WTC11 (cell line): ENCODE results near the gene RBM15. TPM values are rescaled to one million over a fixed set of nuclear protein-coding genes. Genes with fewer than 3 reads are reported as not detected.

ENCODE experiments used
- ATAC-seq: fragments of 200-7000 bp; cut with Tn5 transposase; 2 replicates; pipeline ENCODE4 v1.10.0; 2021; ENCODE audit warnings: mild to moderate bottlenecking, moderate library complexity
- CTCF ChIA-PET: fragments of 300-600 bp; sonication (Branson Sonifier 250); formaldehyde crosslinking; loops from one replicate; lab custom pipeline; 2021; ENCODE audit warnings: antibody characterized with exemption; lab: Charles Lee
- POLR2A ChIA-PET: fragments of 350-600 bp; sonication (Branson Sonifier 250); formaldehyde crosslinking; loops from one replicate; lab custom pipeline; 2021; ENCODE audit warnings: antibody characterized with exemption; lab: Charles Lee
- DNase-seq: peaks from one replicate; pipeline ENCODE4 v3.0.0; 2021; ENCODE audit warnings: low spot score
- H3K27ac Mint-ChIP-seq: 2 replicates; pipeline ENCODE4 v1.8.0; 2021; ENCODE audit warnings: mixed read lengths
- H3K27me3 Mint-ChIP-seq: 2 replicates; pipeline ENCODE4 v1.8.0; 2021; ENCODE audit warnings: low read depth, mild to moderate bottlenecking, moderate library complexity, mixed read lengths
- H3K36me3 Mint-ChIP-seq: 2 replicates; pipeline ENCODE4 v1.8.0; 2021; ENCODE audit warnings: mixed read lengths
- H3K4me1 Mint-ChIP-seq: 2 replicates; pipeline ENCODE4 v1.8.0; 2022; ENCODE audit warnings: mixed read lengths
- H3K4me3 Mint-ChIP-seq: 2 replicates; pipeline ENCODE4 v1.8.0; 2021; ENCODE audit warnings: mild to moderate bottlenecking, moderate library complexity, mixed read lengths
- H3K9me3 Mint-ChIP-seq: 2 replicates; pipeline ENCODE4 v1.8.0; 2021; ENCODE audit warnings: mixed read lengths
- ATF1 ChIP-seq: sonication (generic); formaldehyde crosslinking; IDR thresholded peaks from 2 replicates; pipeline ENCODE4 v1.8.1; 2023; ENCODE audit warnings: mild to moderate bottlenecking, moderate library complexity, missing genetic modification reagents
- CBFB ChIP-seq: sonication (generic); formaldehyde crosslinking; IDR thresholded peaks from 2 replicates; pipeline ENCODE4 v1.8.1; 2022; ENCODE audit warnings: mild to moderate bottlenecking, low read depth, missing genetic modification reagents
- CREM ChIP-seq: sonication (generic); formaldehyde crosslinking; IDR thresholded peaks from 2 replicates; pipeline ENCODE4 v1.8.1; 2022; ENCODE audit warnings: mild to moderate bottlenecking, missing genetic modification reagents, moderate library complexity
- E2F5 ChIP-seq: sonication (generic); formaldehyde crosslinking; IDR thresholded peaks from 2 replicates; pipeline ENCODE4 v1.8.1; 2022; ENCODE audit warnings: mild to moderate bottlenecking, moderate library complexity, missing genetic modification reagents
- MAX ChIP-seq: sonication (generic); formaldehyde crosslinking; IDR thresholded peaks from 2 replicates; pipeline ENCODE4 v1.8.0; 2022; ENCODE audit warnings: mild to moderate bottlenecking, missing genetic modification reagents
- NFATC4 ChIP-seq: fragments of 250-450 bp; sonication (Bioruptor Pico); IDR thresholded peaks from 2 replicates; pipeline ENCODE4 v1.9.0; 2021; ENCODE audit warnings: mild to moderate bottlenecking
- NFYB ChIP-seq: sonication (generic); formaldehyde crosslinking; conservative IDR thresholded peaks from 2 replicates; pipeline ENCODE4 v1.8.0; 2022; ENCODE audit warnings: low read depth, missing genetic modification reagents
- RORB ChIP-seq: fragments of 250-450 bp; sonication (Bioruptor Pico); IDR thresholded peaks from 2 replicates; pipeline ENCODE4 v1.9.0; 2021; ENCODE audit warnings: mild to moderate bottlenecking
- TP53 ChIP-seq: sonication (generic); formaldehyde crosslinking; IDR thresholded peaks from 2 replicates; pipeline ENCODE4 v1.8.1; 2023; ENCODE audit warnings: mild to moderate bottlenecking, missing genetic modification reagents
- ZNF138 ChIP-seq: sonication (generic); formaldehyde crosslinking; conservative IDR thresholded peaks from 2 replicates; pipeline ENCODE4 v1.8.1; 2022; ENCODE audit warnings: mild to moderate bottlenecking, moderate library complexity, missing genetic modification reagents
- ZNF317 ChIP-seq: sonication (generic); formaldehyde crosslinking; IDR thresholded peaks from 2 replicates; pipeline ENCODE4 v1.8.1; 2023; ENCODE audit warnings: low read depth, mild to moderate bottlenecking, moderate library complexity, missing genetic modification reagents, borderline replicate concordance
- ZNF396 ChIP-seq: fragments of 250-450 bp; sonication (Bioruptor Pico); IDR thresholded peaks from 2 replicates; pipeline ENCODE4 v1.8.0; 2021; ENCODE audit warnings: mild to moderate bottlenecking, moderate library complexity, borderline replicate concordance
- ZNF416 ChIP-seq: fragments of 250-450 bp; sonication (Bioruptor Pico); IDR thresholded peaks from 2 replicates; pipeline ENCODE4 v1.9.0; 2021; ENCODE audit warnings: mild to moderate bottlenecking, inconsistent platforms
- ZSCAN18 ChIP-seq: fragments of 250-450 bp; sonication (Bioruptor Pico); IDR thresholded peaks from 2 replicates; pipeline ENCODE4 v2.1.2; 2022; ENCODE audit warnings: mild to moderate bottlenecking, moderate library complexity
- total RNA-seq: library from RNA; stranded (reverse); gene quantifications from 3 replicates; pipeline ENCODE4 v1.2.3, GENCODE V29; 2021
- TF ChIP-seq, protein P1 (sequence below): fragments of 250-450 bp; sonication (Bioruptor Pico); IDR thresholded peaks from 2 replicates; pipeline ENCODE4 v1.9.0; 2021; ENCODE audit warnings: mild to moderate bottlenecking, borderline replicate concordance
- TF ChIP-seq, protein P2 (sequence below): sonication (generic); formaldehyde crosslinking; IDR thresholded peaks from 2 replicates; pipeline ENCODE4 v1.8.1; 2023; ENCODE audit warnings: mild to moderate bottlenecking, missing genetic modification reagents
- TF ChIP-seq, protein P3 (sequence below): fragments of 250-450 bp; sonication (Bioruptor Pico); conservative IDR thresholded peaks from 2 replicates; pipeline ENCODE4 v1.9.0; 2021; ENCODE audit warnings: mild to moderate bottlenecking
- TF ChIP-seq, protein P4 (sequence below): sonication (generic); formaldehyde crosslinking; IDR thresholded peaks from 2 replicates; pipeline ENCODE4 v1.8.1; 2022; ENCODE audit warnings: missing genetic modification reagents, borderline replicate concordance
- TF ChIP-seq, protein P5 (sequence below): sonication (generic); formaldehyde crosslinking; IDR thresholded peaks from 2 replicates; pipeline ENCODE4 v1.8.0; 2022; ENCODE audit warnings: missing genetic modification reagents

RBM15 gene
- total RNA-seq, 1 experiment from 2014 or later = 50.6 TPM

DNA sequence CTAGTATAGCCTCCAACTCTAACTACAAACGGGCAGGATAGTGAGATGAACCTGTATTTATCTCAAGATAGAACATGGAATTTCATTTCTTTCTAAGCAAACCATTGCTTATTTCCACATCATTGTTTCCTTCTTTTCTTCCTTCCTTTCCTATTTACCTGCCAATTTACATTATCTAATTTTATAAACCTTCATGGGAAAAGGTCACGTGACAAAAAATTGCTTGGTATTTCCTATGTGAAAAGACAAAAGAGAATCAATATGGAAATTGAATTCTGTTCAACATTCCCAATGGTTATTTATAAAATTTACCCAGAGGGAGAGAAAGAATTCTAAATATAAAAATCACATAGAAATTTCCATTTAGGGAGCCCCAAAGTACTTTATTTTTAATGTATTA, 22.4 kb upstream of the RBM15 start (continued):
- TF ChIP-seq, protein P1, sequence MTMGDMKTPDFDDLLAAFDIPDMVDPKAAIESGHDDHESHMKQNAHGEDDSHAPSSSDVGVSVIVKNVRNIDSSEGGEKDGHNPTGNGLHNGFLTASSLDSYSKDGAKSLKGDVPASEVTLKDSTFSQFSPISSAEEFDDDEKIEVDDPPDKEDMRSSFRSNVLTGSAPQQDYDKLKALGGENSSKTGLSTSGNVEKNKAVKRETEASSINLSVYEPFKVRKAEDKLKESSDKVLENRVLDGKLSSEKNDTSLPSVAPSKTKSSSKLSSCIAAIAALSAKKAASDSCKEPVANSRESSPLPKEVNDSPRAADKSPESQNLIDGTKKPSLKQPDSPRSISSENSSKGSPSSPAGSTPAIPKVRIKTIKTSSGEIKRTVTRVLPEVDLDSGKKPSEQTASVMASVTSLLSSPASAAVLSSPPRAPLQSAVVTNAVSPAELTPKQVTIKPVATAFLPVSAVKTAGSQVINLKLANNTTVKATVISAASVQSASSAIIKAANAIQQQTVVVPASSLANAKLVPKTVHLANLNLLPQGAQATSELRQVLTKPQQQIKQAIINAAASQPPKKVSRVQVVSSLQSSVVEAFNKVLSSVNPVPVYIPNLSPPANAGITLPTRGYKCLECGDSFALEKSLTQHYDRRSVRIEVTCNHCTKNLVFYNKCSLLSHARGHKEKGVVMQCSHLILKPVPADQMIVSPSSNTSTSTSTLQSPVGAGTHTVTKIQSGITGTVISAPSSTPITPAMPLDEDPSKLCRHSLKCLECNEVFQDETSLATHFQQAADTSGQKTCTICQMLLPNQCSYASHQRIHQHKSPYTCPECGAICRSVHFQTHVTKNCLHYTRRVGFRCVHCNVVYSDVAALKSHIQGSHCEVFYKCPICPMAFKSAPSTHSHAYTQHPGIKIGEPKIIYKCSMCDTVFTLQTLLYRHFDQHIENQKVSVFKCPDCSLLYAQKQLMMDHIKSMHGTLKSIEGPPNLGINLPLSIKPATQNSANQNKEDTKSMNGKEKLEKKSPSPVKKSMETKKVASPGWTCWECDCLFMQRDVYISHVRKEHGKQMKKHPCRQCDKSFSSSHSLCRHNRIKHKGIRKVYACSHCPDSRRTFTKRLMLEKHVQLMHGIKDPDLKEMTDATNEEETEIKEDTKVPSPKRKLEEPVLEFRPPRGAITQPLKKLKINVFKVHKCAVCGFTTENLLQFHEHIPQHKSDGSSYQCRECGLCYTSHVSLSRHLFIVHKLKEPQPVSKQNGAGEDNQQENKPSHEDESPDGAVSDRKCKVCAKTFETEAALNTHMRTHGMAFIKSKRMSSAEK (CRISPR knock-in tag) = no peak
- TF ChIP-seq, protein P2, sequence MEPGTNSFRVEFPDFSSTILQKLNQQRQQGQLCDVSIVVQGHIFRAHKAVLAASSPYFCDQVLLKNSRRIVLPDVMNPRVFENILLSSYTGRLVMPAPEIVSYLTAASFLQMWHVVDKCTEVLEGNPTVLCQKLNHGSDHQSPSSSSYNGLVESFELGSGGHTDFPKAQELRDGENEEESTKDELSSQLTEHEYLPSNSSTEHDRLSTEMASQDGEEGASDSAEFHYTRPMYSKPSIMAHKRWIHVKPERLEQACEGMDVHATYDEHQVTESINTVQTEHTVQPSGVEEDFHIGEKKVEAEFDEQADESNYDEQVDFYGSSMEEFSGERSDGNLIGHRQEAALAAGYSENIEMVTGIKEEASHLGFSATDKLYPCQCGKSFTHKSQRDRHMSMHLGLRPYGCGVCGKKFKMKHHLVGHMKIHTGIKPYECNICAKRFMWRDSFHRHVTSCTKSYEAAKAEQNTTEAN (CRISPR knock-in tag) = no peak
- TF ChIP-seq CBFB (CRISPR knock-in tag) (no peak), ZSCAN18 (CRISPR knock-in tag) (no peak), TP53 (CRISPR knock-in tag) (no peak), CREM (CRISPR knock-in tag) (no peak), ZNF396 (CRISPR knock-in tag) (no peak), ATF1 (CRISPR knock-in tag) (no peak), MAX (CRISPR knock-in tag) (no peak), NFATC4 (CRISPR knock-in tag) (no peak), ZNF138 (CRISPR knock-in tag) (no peak), E2F5 (CRISPR knock-in tag) (no peak)
- TF ChIP-seq, protein P3, sequence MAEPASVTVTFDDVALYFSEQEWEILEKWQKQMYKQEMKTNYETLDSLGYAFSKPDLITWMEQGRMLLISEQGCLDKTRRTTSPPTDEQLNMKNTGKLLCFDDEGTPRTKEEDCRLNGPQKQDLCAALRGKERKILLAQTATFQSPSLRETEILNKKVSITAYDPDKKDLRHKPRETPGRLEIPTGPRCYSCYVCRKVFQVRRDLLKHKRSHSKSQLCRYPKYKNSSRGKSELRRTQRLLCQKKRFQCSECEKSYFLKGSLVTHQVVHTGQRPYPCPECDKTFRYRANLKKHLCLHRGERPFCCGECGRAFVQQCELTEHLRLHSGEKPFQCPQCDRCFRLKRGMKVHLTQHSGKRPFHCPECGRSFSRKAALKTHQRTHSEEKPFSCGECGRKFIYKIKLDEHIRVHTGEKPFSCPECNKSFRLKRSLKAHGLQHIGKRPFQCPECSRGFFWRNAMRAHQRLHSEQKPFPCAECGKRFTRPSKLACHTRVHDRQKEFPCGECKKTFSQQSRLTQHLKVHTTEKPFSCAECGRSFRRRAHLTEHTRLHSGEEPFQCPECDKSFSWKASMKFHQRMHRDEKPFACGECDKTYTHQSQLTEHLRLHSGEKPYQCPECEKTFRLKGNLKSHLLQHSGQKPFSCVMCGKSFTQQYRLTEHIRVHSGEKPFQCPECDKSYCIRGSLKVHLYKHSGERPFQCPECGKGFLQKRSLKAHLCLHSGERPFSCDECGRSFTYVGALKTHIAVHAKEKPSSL (CRISPR knock-in tag) = no peak
- TF ChIP-seq, all 79 proteins: peak for 0

DNA sequence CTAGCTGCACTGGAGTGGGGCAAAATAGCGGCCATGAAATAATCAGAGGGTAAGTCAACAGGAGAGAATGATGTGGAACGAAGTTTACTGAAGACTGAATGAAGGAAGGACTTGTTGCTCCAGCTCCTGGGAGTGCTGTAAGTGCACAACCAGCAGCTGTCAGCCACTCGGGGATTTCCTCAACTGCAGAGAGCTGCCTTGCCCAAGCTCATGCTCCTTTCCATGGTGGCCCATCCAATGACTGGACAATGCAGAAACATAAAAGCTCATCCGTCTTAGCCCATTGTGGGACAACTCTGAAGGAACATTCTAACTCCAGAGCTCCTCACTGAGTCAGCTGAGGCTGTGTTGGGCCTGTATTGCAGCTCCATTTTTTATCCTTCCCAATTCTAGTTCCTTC, 21.1 kb upstream of the RBM15 start:
- no peaks in the 10 kb centered on the region for H3K36me3 Mint-ChIP-seq
- no peak for ATAC-seq
- peaks cover 7% of the 10 kb centered on the region for H3K9me3 Mint-ChIP-seq
- no peak for DNase-seq
- POLR2A ChIA-PET = interaction anchor here (1.1 kb wide), 1 partner anchor 21 kb away, joined by 4 read pairs; the partner anchor contains the start of gene RBM15
- H3K27ac Mint-ChIP-seq = no peak overlapping the region
- peaks cover 4% of the 10 kb centered on the region for H3K4me1 Mint-ChIP-seq
- CTCF ChIA-PET = interaction anchor here (0.7 to 3.7 kb wide), 8 partner anchors 17 to 178 kb away, joined by 3 to 30 read pairs (median 4); no protein-coding TSS in a partner anchor
- H3K4me3 Mint-ChIP-seq = no peak overlapping the region
- no peaks in the 10 kb centered on the region for H3K27me3 Mint-ChIP-seq
- no peak for TF ChIP-seq NFYB (CRISPR knock-in tag)
- no peak for TF ChIP-seq ZNF416
- TF ChIP-seq, protein P4, sequence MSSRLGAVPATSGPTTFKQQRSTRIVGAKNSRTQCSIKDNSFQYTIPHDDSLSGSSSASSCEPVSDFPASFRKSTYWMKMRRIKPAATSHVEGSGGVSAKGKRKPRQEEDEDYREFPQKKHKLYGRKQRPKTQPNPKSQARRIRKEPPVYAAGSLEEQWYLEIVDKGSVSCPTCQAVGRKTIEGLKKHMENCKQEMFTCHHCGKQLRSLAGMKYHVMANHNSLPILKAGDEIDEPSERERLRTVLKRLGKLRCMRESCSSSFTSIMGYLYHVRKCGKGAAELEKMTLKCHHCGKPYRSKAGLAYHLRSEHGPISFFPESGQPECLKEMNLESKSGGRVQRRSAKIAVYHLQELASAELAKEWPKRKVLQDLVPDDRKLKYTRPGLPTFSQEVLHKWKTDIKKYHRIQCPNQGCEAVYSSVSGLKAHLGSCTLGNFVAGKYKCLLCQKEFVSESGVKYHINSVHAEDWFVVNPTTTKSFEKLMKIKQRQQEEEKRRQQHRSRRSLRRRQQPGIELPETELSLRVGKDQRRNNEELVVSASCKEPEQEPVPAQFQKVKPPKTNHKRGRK (CRISPR knock-in tag) = no peak
- no peak for TF ChIP-seq ZNF317 (CRISPR knock-in tag)
- no peak for TF ChIP-seq RORB (CRISPR knock-in tag)
- TF ChIP-seq, protein P2 (CRISPR knock-in tag) = no peak
- TF ChIP-seq, protein P5, sequence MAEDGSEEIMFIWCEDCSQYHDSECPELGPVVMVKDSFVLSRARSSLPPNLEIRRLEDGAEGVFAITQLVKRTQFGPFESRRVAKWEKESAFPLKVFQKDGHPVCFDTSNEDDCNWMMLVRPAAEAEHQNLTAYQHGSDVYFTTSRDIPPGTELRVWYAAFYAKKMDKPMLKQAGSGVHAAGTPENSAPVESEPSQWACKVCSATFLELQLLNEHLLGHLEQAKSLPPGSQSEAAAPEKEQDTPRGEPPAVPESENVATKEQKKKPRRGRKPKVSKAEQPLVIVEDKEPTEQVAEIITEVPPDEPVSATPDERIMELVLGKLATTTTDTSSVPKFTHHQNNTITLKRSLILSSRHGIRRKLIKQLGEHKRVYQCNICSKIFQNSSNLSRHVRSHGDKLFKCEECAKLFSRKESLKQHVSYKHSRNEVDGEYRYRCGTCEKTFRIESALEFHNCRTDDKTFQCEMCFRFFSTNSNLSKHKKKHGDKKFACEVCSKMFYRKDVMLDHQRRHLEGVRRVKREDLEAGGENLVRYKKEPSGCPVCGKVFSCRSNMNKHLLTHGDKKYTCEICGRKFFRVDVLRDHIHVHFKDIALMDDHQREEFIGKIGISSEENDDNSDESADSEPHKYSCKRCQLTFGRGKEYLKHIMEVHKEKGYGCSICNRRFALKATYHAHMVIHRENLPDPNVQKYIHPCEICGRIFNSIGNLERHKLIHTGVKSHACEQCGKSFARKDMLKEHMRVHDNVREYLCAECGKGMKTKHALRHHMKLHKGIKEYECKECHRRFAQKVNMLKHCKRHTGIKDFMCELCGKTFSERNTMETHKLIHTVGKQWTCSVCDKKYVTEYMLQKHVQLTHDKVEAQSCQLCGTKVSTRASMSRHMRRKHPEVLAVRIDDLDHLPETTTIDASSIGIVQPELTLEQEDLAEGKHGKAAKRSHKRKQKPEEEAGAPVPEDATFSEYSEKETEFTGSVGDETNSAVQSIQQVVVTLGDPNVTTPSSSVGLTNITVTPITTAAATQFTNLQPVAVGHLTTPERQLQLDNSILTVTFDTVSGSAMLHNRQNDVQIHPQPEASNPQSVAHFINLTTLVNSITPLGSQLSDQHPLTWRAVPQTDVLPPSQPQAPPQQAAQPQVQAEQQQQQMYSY (CRISPR knock-in tag) = no peak
